ENCODE measurements around the gene PTCD3. TPM values are rescaled to one million over a fixed set of nuclear protein-coding genes. Genes with fewer than 3 reads are reported as not detected.

The PTCD3 gene
- total RNA-seq, 2 experiments from 2014 or later: 136 to 139 TPM

GRCh38 chr2:86186431-86186830 lies 80.4 kb downstream of the PTCD3 start:
- ATAC-seq (no peak), DNase-seq (no peak)
- CTCF ChIA-PET: interaction anchor here (1.0 to 3.4 kb wide), 4 partner anchors 8 to 297 kb away, joined by 3 to 23 read pairs (median 7); partner anchors contain the start of gene IMMT
- Mint-ChIP-seq H3K9me3 (ENCODE audit: insufficient read depth) (no peaks in the 10 kb centered on the region), H3K4me1 (ENCODE audit: low read depth) (peaks cover 76% of the 10 kb centered on the region), H3K36me3 (ENCODE audit: low read depth) (peaks cover 48% of the 10 kb centered on the region), H3K27ac (peak overlapping the region; percentile 94), H3K27me3 (ENCODE audit: low read depth) (no peaks in the 10 kb centered on the region), H3K4me3 (peak overlapping the region; percentile 58)
- POLR2A ChIA-PET: interaction anchor here (3.7 kb wide), 1 partner anchor 9 kb away, joined by 29 read pairs; the partner anchor contains the start of gene IMMT

GRCh38 chr2:86189782-86190416 lies 83.9 kb downstream of the PTCD3 start:
- no peak overlapping the region for H3K4me3 Mint-ChIP-seq
- ATAC-seq (no peak), DNase-seq (no peak)
- H3K27me3 Mint-ChIP-seq (ENCODE audit: low read depth): no peaks in the 10 kb centered on the region
- peaks cover 79% of the 10 kb centered on the region for H3K4me1 Mint-ChIP-seq (ENCODE audit: low read depth)
- peaks cover 62% of the 10 kb centered on the region for H3K36me3 Mint-ChIP-seq (ENCODE audit: low read depth)
- CTCF ChIA-PET: interaction anchor here (0.9 to 1.3 kb wide), 2 partner anchors 31 to 252 kb away, joined by 3 to 4 read pairs; no protein-coding TSS in a partner anchor
- POLR2A ChIA-PET: no interaction called here
- no peak overlapping the region for H3K27ac Mint-ChIP-seq
- H3K9me3 Mint-ChIP-seq (ENCODE audit: insufficient read depth): no peaks in the 10 kb centered on the region

Other genes starting within 250 kb of the PTCD3 start
- gene ST3GAL5, start 217.2 kb upstream of the PTCD3 start, total RNA-seq: 10 to 100 TPM; 43.4 to 46.7 TPM
- 10 to 100 TPM; 40.8 to 41.5 TPM for gene POLR1A, start 349 bp upstream of the PTCD3 start, total RNA-seq
- 100 to 1,000 TPM; 126 to 132 TPM for gene IMMT, start 89.2 kb downstream of the PTCD3 start, total RNA-seq
- 10 to 100 TPM; 55.7 to 58.4 TPM for gene MRPL35, start 93.2 kb downstream of the PTCD3 start, total RNA-seq
- gene REEP1, start 231.4 kb downstream of the PTCD3 start, total RNA-seq: under 1 TPM in 1 of 2 experiments, not detected in 1; 0.21 TPM